ENCODE results near the gene IHH.

The IHH gene

GRCh38 chr2:219018286-219018685, 42.4 kb downstream of the IHH start:
- no peak for DNase-seq

GRCh38 chr2:219017201-219017931, 43.4 kb downstream of the IHH start:
- no peak for DNase-seq

GRCh38 chr2:219016721-219017120, 44.0 kb downstream of the IHH start:
- no peak for DNase-seq

- no peak for DNase-seq
Measured at GRCh38 chr2:219010873-219011272, 49.8 kb downstream of the IHH start.

GRCh38 chr2:219010162-219010756, 50.5 kb downstream of the IHH start:
- peak; percentile 43 for DNase-seq

GRCh38 chr2:219009294-219009693, 51.4 kb downstream of the IHH start:
- no peak for DNase-seq
